HFFc6 (cell line): Measurements from ENCODE around the gene BICRA. TPM values are rescaled to one million over a fixed set of nuclear protein-coding genes. Genes with fewer than 3 reads are reported as not detected.

Experiments
- DNase-seq: peaks from one replicate; pipeline ENCODE4 v3.0.0-alpha.2; 2018
- H3K27ac Mint-ChIP-seq: 2 replicates; pipeline ENCODE4 v1.8.0; 2020; ENCODE audit warnings: mild to moderate bottlenecking, mixed read lengths
- H3K27me3 Mint-ChIP-seq: 2 replicates; pipeline ENCODE4 v1.8.0; 2021; ENCODE audit warnings: mild to moderate bottlenecking, moderate library complexity, mixed read lengths; ENCODE audit not compliant: insufficient read depth
- H3K36me3 Mint-ChIP-seq: 2 replicates; pipeline ENCODE4 v1.8.0; 2021; ENCODE audit warnings: low read depth, mixed read lengths
- H3K4me1 Mint-ChIP-seq: 2 replicates; pipeline ENCODE4 v1.8.0; 2020; ENCODE audit warnings: low read depth, mixed read lengths
- H3K4me3 Mint-ChIP-seq: 2 replicates; pipeline ENCODE4 v1.8.0; 2020; ENCODE audit warnings: mild to moderate bottlenecking, moderate library complexity, mixed read lengths
- H3K9me3 Mint-ChIP-seq: 2 replicates; pipeline ENCODE4 v1.8.0; 2020; ENCODE audit warnings: mild to moderate bottlenecking, mixed read lengths
- total RNA-seq, 6 experiments: library from RNA; stranded (reverse); fragmentation: NEBNext Ultra II Directional; extraction: Animal tissue kit (Norgen Biotek cat#: 25700); gene quantifications; 2 replicates in 1 of 6; 3 replicates in 5 of 6; pipeline ENCODE4 v1.2.3, GENCODE V29; 2021
- TF ChIP-seq, protein P1 (sequence below): fragments of 200-600 bp; sonication (generic); IDR thresholded peaks from 2 replicates; pipeline ENCODE4 v1.5.0; 2021; ENCODE audit warnings: antibody characterized with exemption, mild to moderate bottlenecking

BICRA gene
- total RNA-seq, 6 experiments from 2014 or later = 11.8 to 16.7 (median 15.5) TPM

- TF ChIP-seq, protein P1, sequence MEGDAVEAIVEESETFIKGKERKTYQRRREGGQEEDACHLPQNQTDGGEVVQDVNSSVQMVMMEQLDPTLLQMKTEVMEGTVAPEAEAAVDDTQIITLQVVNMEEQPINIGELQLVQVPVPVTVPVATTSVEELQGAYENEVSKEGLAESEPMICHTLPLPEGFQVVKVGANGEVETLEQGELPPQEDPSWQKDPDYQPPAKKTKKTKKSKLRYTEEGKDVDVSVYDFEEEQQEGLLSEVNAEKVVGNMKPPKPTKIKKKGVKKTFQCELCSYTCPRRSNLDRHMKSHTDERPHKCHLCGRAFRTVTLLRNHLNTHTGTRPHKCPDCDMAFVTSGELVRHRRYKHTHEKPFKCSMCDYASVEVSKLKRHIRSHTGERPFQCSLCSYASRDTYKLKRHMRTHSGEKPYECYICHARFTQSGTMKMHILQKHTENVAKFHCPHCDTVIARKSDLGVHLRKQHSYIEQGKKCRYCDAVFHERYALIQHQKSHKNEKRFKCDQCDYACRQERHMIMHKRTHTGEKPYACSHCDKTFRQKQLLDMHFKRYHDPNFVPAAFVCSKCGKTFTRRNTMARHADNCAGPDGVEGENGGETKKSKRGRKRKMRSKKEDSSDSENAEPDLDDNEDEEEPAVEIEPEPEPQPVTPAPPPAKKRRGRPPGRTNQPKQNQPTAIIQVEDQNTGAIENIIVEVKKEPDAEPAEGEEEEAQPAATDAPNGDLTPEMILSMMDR = no peak
- Mint-ChIP-seq H3K27me3 (no peaks in the 10 kb centered on the region; the same call in none of the 2 replicates), H3K27ac (no peak overlapping the region), H3K9me3 (no peaks in the 10 kb centered on the region), H3K4me3 (no peak overlapping the region), H3K36me3 (peaks cover 24% of the 10 kb centered on the region), H3K4me1 (peaks cover 28% of the 10 kb centered on the region)
- DNase-seq = no peak
Measured at GRCh38 chr19:47657719-47658118, 48.8 kb downstream of the BICRA start.

DNA sequence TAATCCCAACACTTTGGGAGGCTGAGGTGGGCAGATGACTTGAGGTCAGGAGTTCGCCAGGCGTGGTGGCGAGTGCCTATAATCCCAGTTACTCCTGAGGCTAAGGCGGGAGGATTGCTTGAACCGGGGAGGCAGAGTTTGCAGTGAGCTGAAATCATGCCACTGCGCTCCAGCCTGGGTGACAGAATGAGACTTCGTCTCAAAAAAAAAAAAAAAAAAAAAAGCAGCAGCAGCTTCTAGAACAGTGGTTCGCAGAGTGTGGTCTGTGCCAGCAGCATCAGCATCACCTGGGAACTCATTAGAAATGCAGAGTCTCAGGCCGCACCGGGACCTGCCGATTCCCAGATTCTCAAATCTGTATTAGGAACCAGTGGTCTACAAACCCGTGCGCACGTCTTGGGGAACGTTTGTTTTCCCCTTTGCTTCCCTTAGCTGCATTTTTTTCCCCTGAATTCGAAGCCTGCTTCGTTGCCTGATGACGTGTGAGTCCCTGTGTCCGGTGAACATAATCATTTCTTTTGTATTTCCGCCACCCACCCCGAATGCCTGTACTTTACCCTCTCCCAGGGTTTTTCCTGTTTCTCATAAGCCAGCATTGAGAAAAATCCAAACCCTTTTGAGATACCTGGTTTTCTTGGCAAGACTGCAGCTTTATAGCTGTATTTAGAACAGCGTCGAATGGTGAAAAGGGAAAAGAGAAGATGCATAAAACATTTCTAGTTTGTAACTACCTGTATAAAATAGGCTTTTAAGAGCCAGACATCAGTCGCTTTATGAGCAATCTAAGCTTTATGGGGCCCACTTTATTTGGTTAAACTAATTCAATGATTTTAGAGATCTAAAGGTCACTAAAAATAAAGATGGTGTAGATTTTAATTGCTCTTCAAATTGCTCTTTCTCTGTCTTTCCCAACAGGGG, 49.8 kb downstream of the BICRA start:
- H3K27ac Mint-ChIP-seq = no peak overlapping the region
- no peak for DNase-seq
- H3K36me3 Mint-ChIP-seq = peaks cover 17% of the 10 kb centered on the region
- peaks cover 38% of the 10 kb centered on the region for H3K4me1 Mint-ChIP-seq
- H3K4me3 Mint-ChIP-seq = no peak overlapping the region
- H3K27me3 Mint-ChIP-seq = peaks cover 3% of the 10 kb centered on the region
- TF ChIP-seq, protein P1 = no peak
- H3K9me3 Mint-ChIP-seq = no peaks in the 10 kb centered on the region

DNA sequence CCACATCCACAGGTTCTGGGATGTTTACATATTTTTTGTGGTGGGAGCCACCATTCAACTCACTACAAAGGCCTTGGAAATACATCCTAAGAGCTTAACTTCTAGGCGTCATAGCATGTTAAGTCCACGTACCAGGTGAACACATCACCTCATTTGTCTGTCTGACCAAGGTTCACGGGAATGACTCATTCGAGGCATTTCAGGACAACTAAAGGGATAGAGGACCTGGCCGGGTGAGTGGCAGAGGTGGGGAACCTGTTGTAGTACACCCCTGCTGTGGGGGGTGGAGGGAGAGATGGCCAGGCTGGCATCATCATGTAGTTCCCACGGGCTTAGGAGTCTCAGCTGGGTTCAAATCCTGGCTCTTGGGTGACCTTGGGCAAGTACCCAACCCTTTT, 51.5 kb downstream of the BICRA start:
- Mint-ChIP-seq H3K4me1 (peaks cover 55% of the 10 kb centered on the region), H3K27me3 (peaks cover 3% of the 10 kb centered on the region; the same call in 1 of the 2 replicates), H3K36me3 (peaks cover 12% of the 10 kb centered on the region), H3K27ac (peak overlapping the region; percentile 45), H3K4me3 (no peak overlapping the region), H3K9me3 (no peaks in the 10 kb centered on the region)
- no peak for DNase-seq
- TF ChIP-seq, protein P1 = no peak

GRCh38 chr19:47661161-47661560, 52.2 kb downstream of the BICRA start:
- DNase-seq = no peak

DNA sequence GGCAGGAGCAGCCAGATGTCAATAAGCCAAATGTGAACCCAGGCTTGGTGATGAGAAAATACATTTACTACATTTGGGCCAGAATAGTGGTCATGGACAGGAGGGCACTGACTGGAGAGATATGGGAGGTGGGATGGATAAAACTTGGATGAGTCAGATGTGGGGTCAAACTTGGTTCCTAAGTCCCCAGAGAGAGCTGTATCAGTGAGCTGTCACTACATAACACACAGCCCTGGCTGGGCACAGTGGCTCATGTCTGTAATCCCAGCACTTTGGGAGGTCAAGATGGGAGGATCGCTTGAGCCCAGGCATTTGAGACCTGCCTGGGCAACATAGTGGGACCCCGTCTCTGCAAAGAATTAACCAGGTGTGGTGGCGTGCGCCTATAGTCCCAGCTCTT, 52.7 kb downstream of the BICRA start:
- Mint-ChIP-seq H3K36me3 (peaks cover 12% of the 10 kb centered on the region), H3K27ac (peak overlapping the region; percentile 94), H3K4me1 (peaks cover 61% of the 10 kb centered on the region), H3K4me3 (peak overlapping the region; percentile 22; the same call in 1 of the 2 replicates), H3K9me3 (no peaks in the 10 kb centered on the region), H3K27me3 (peaks cover 3% of the 10 kb centered on the region; the same call in 1 of the 2 replicates)
- TF ChIP-seq, protein P1 = no peak
- no peak for DNase-seq

More at GRCh38 chr19:47661161-47661560, 52.2 kb downstream of the BICRA start:
- Mint-ChIP-seq H3K9me3 (no peaks in the 10 kb centered on the region), H3K36me3 (peaks cover 12% of the 10 kb centered on the region), H3K27ac (peak overlapping the region; percentile 94; the same call in 1 of the 2 replicates), H3K4me1 (peaks cover 61% of the 10 kb centered on the region), H3K27me3 (peaks cover 3% of the 10 kb centered on the region; the same call in 1 of the 2 replicates), H3K4me3 (no peak overlapping the region)
- TF ChIP-seq, protein P1 = no peak
